HUES48 (cell line): ENCODE results near the gene DYNC2LI1.

Experiments used
- H3K27ac ChIP-seq: one replicate; pipeline ENCODE4 v1.7.0; 2013; ENCODE audit warnings: low read depth, low read length, inconsistent platforms
- H3K27me3 ChIP-seq: 2 replicates; pipeline ENCODE4 v1.6.1; 2013; ENCODE audit warnings: mild to moderate bottlenecking, low read length; ENCODE audit not compliant: control insufficient read depth, insufficient read depth
- H3K36me3 ChIP-seq: 2 replicates; pipeline ENCODE4 v1.6.1; 2013; ENCODE audit warnings: low read length; ENCODE audit not compliant: control insufficient read depth, insufficient read depth
- H3K4me1 ChIP-seq: 2 replicates; pipeline ENCODE4 v1.6.1; 2013; ENCODE audit warnings: mild to moderate bottlenecking, low read length; ENCODE audit not compliant: control insufficient read depth, insufficient read depth
- H3K4me3 ChIP-seq: 2 replicates; pipeline ENCODE4 v1.5.1; 2013; ENCODE audit warnings: mild to moderate bottlenecking, low read depth, low read length
- H3K9ac ChIP-seq: 2 replicates; pipeline ENCODE4 v1.6.1; 2013; ENCODE audit warnings: mild to moderate bottlenecking, low read depth, low read length, moderate library complexity
- H3K9me3 ChIP-seq: 2 replicates; pipeline ENCODE4 v1.6.1; 2013; ENCODE audit warnings: low read length; ENCODE audit not compliant: control insufficient read depth, insufficient read depth

DYNC2LI1 gene

GRCh38 chr2:43764086-43764705 lies 9.6 kb upstream of the DYNC2LI1 start:
- Histone ChIP-seq H3K4me1 (no peaks in the 10 kb centered on the region), H3K9me3 (no peaks in the 10 kb centered on the region), H3K4me3 (no peak overlapping the region), H3K36me3 (no peaks in the 10 kb centered on the region), H3K27ac (no peak overlapping the region), H3K9ac (no peak overlapping the region), H3K27me3 (no peaks in the 10 kb centered on the region)

GRCh38 chr2:43766006-43766405 lies 7.8 kb upstream of the DYNC2LI1 start:
- Histone ChIP-seq H3K4me1 (no peaks in the 10 kb centered on the region), H3K9ac (no peak overlapping the region), H3K4me3 (no peak overlapping the region), H3K27ac (no peak overlapping the region), H3K9me3 (no peaks in the 10 kb centered on the region), H3K36me3 (no peaks in the 10 kb centered on the region), H3K27me3 (no peaks in the 10 kb centered on the region)

GRCh38 chr2:43774617-43775016 lies 778 bp downstream of the DYNC2LI1 start:
- H3K36me3 ChIP-seq = no peaks in the 10 kb centered on the region
- no peak overlapping the region for H3K27ac ChIP-seq
- H3K9me3 ChIP-seq = no peaks in the 10 kb centered on the region
- H3K4me1 ChIP-seq = peaks cover 9% of the 10 kb centered on the region; the same call in 1 of the 2 replicates
- no peak overlapping the region for H3K9ac ChIP-seq
- no peaks in the 10 kb centered on the region for H3K27me3 ChIP-seq
- peak overlapping the region; percentile 97 for H3K4me3 ChIP-seq

- Histone ChIP-seq H3K9me3 (no peaks in the 10 kb centered on the region), H3K4me3 (no peak overlapping the region), H3K27ac (no peak overlapping the region), H3K9ac (no peak overlapping the region), H3K36me3 (no peaks in the 10 kb centered on the region), H3K4me1 (peaks cover 9% of the 10 kb centered on the region; the same call in 1 of the 2 replicates), H3K27me3 (no peaks in the 10 kb centered on the region)
These were observed 2.5 kb downstream of the DYNC2LI1 start for GRCh38 chr2:43776324-43776723.

GRCh38 chr2:43777306-43777926 lies 3.6 kb downstream of the DYNC2LI1 start:
- Histone ChIP-seq H3K27ac (no peak overlapping the region), H3K27me3 (no peaks in the 10 kb centered on the region), H3K4me3 (no peak overlapping the region), H3K9ac (no peak overlapping the region), H3K36me3 (no peaks in the 10 kb centered on the region), H3K9me3 (no peaks in the 10 kb centered on the region), H3K4me1 (peaks cover 9% of the 10 kb centered on the region; the same call in 1 of the 2 replicates)

- H3K36me3 ChIP-seq = no peaks in the 10 kb centered on the region
- no peak overlapping the region for H3K27ac ChIP-seq
- H3K27me3 ChIP-seq = no peaks in the 10 kb centered on the region
- no peak overlapping the region for H3K4me3 ChIP-seq
- peaks cover 9% of the 10 kb centered on the region; the same call in 1 of the 2 replicates for H3K4me1 ChIP-seq
- H3K9me3 ChIP-seq = no peaks in the 10 kb centered on the region
- H3K9ac ChIP-seq = no peak overlapping the region
These were observed 4.4 kb downstream of the DYNC2LI1 start for GRCh38 chr2:43778233-43778632.

- H3K9me3 ChIP-seq = no peaks in the 10 kb centered on the region
- H3K9ac ChIP-seq = no peak overlapping the region
- no peaks in the 10 kb centered on the region; the same call in 1 of the 2 replicates for H3K36me3 ChIP-seq
- H3K27ac ChIP-seq = no peak overlapping the region
- H3K27me3 ChIP-seq = no peaks in the 10 kb centered on the region
- H3K4me1 ChIP-seq = no peaks in the 10 kb centered on the region
- no peak overlapping the region for H3K4me3 ChIP-seq
These were observed 14.1 kb downstream of the DYNC2LI1 start for GRCh38 chr2:43787895-43788294.

GRCh38 chr2:43788646-43789045 lies 14.8 kb downstream of the DYNC2LI1 start:
- Histone ChIP-seq H3K27ac (no peak overlapping the region), H3K36me3 (no peaks in the 10 kb centered on the region; the same call in 1 of the 2 replicates), H3K9me3 (no peaks in the 10 kb centered on the region), H3K27me3 (no peaks in the 10 kb centered on the region), H3K4me3 (no peak overlapping the region), H3K9ac (no peak overlapping the region), H3K4me1 (no peaks in the 10 kb centered on the region)

- Histone ChIP-seq H3K4me1 (no peaks in the 10 kb centered on the region), H3K4me3 (no peak overlapping the region), H3K36me3 (no peaks in the 10 kb centered on the region; the same call in 1 of the 2 replicates), H3K27ac (no peak overlapping the region), H3K27me3 (no peaks in the 10 kb centered on the region), H3K9ac (no peak overlapping the region), H3K9me3 (no peaks in the 10 kb centered on the region)
These were observed 16.3 kb downstream of the DYNC2LI1 start for GRCh38 chr2:43790147-43790546.

GRCh38 chr2:43791035-43791765 lies 17.4 kb downstream of the DYNC2LI1 start:
- no peaks in the 10 kb centered on the region for H3K27me3 ChIP-seq
- H3K36me3 ChIP-seq = no peaks in the 10 kb centered on the region; the same call in 1 of the 2 replicates
- no peaks in the 10 kb centered on the region for H3K9me3 ChIP-seq
- H3K27ac ChIP-seq = no peak overlapping the region
- H3K9ac ChIP-seq = no peak overlapping the region
- no peaks in the 10 kb centered on the region for H3K4me1 ChIP-seq
- no peak overlapping the region for H3K4me3 ChIP-seq

- H3K27ac ChIP-seq = no peak overlapping the region
- H3K36me3 ChIP-seq = no peaks in the 10 kb centered on the region
- no peaks in the 10 kb centered on the region for H3K9me3 ChIP-seq
- no peak overlapping the region for H3K9ac ChIP-seq
- no peak overlapping the region for H3K4me3 ChIP-seq
- H3K27me3 ChIP-seq = no peaks in the 10 kb centered on the region
- no peaks in the 10 kb centered on the region for H3K4me1 ChIP-seq
These were observed 18.8 kb downstream of the DYNC2LI1 start for GRCh38 chr2:43792653-43793052.
